Measurements from ENCODE around the gene SPATA13.
"Not testable (repeated sequence)": the region's sequence is repeated elsewhere in the genome, so short reads cannot be mapped to it uniquely, and the experiment has no call there.

SPATA13 gene

DNA sequence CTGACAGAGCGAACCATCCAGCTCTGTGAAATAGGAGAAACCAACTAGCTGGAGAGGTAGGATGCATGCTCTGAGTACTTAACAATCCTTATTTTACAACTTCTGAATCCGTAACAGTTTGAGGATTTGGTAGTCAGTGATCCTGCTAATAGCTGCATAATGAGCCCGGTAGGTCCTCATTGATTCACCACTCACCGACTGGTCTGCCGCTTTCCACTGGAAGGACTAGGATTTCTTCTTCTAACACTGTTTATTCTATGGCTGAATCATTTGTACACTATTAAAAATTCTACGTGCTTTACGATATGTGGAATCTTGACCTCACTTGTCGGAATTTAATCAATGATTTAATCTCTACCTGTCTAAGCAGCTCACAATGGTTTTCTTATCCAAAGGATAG, 33.9 kb downstream of the SPATA13 start:
- DNase-seq, result no peak

DNA sequence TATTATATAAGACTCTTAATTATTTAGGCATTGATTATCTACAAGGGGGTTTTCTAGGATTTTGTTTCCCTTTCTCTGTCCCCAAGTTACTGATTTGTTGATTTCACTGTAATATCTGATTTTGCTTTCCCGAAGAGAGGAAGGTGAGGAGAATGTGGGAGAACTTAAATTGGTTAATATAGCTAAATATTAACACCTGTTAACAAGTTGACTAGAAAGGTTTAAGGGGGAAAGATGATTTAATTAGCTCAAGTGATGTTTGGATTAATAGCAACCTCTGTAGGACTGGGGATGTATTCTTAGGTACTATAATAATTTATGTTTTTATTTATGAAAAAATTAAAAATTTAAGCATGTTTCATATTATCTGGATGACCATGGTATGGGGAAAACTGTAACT, 35.1 kb downstream of the SPATA13 start:
- DNase-seq, result no peak

GRCh38 chr13:24196593-24197197, 36.2 kb downstream of the SPATA13 start:
- no peak for DNase-seq

DNA sequence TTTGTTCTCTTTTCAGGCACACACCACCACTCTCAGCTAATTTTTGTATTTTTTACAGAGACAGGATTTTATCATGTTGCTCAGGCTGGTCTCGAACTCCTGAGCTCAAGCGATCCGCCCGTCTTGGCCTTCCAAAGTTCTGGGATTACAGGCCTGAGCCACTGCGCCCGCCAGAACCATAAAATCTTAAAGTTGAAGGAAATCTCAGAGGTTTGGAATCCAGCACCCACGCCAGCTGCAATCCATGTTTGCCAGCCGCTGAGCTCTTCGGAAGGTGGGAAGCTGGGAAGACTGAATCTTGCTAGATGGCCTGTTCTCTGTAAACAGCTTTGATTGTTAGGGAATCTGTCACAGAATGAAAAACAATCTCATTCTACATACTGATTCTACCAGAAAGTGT, 38.5 kb downstream of the SPATA13 start:
- DNase-seq, result no peak

DNA sequence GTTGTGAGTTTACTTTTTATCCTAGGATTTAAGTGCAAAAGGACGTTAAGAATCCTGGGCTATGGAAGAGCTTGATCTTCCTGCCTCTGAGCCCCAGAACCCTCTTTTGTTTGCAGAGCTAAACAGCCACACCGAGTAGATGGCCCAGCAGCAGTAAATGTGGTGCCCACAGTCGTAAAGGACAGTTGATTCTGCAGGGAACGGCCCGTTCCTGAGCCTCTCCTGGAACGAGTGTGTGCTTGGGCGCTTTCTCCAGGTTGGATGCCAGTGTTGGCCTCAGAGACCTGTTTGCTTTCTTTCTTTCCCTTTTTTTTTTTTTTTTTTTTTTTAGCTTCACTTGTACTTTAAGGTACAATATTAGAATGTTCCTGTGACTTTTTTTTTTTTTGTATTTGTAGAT, 41.7 kb downstream of the SPATA13 start:
- DNase-seq, result no peak

DNA sequence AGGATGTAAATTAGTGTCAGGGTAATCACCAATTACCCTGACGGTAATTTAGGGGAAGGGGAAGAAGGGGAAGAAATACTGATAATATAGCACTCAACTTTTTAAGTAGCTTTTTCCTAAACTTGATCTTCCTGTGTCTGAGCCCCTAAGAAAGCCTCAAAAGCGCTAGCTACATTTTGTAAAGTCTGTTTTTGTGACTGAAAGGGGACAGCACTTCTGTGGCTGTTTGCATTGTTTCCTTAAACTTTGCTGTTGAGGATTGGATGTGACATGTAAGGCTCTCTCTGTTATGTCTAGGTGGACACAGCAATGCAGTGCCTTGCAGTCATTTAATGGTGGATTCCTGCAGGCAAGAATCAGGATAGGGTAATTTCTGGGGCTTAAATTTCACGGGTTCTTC, 42.8 kb downstream of the SPATA13 start:
- DNase-seq, result no peak

DNA sequence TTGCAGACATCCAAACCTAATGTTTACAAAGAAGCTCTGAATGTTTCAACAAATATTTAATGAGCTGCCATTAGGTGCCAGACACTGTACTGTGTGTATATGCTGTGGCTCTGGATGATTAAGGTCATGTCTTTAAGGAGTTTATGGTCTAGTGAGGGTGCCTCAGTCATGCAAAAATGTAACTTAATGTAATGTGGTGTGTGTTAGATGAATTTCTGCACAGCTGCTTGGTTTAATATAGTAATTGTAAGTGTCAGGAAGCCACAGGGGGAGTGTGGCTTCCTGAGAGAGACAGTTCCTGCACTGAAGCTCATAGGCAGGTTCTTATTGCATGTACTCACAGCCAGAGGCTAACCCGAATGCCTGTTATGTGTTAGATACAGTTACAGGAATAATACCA, 43.3 kb downstream of the SPATA13 start:
- no peak for DNase-seq

DNA sequence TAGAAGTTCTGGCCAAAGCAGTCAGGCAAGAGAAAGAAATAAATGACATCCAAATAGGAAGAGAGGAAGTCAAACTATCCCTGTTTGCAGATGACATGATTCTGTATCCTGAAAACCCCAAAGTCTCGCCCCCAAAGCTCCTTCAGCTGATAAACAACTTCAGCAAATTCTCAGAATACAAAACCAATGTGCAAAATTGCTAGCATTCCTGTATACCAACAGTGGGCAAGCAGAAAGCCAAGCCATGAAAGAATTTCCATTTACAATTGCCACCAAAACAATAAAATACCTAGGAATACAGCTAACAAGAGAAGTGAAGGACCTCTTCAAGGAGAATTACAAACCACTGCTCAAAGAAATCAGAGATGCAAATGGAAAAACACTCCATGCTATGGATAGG, 44.6 kb downstream of the SPATA13 start:
- DNase-seq, result not testable (repeated sequence)

- DNase-seq, result no peak
Observed at GRCh38 chr13:24207841-24208667, 47.5 kb downstream of the SPATA13 start.

- DNase-seq, result no peak
Observed at GRCh38 chr13:24209138-24209537, 48.6 kb downstream of the SPATA13 start.

DNA sequence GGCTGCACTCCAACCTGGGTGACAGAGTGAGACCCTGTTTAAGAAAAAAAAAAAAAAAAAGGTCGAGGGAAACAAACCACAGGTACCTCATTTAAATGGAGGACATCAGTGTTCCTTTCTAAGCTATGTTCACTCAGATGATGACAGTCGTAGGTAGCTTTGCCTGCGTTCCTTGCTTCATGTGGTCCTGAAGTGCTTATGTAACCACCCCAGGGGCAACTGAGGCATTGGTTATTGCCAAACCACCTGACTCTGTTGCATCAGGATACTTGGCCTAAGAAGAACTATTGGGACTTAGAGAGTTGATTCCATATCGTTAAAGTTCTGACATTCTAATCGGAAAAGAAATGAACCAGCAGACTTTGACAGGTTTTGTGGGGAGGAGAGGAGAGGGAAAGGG, 51.7 kb downstream of the SPATA13 start:
- DNase-seq, result peak in 1 of 51 donors; percentile 31

- peak in 1 of 51 donors; percentile 23 for DNase-seq
Observed at GRCh38 chr13:24212674-24213073, 52.2 kb downstream of the SPATA13 start.

DNA sequence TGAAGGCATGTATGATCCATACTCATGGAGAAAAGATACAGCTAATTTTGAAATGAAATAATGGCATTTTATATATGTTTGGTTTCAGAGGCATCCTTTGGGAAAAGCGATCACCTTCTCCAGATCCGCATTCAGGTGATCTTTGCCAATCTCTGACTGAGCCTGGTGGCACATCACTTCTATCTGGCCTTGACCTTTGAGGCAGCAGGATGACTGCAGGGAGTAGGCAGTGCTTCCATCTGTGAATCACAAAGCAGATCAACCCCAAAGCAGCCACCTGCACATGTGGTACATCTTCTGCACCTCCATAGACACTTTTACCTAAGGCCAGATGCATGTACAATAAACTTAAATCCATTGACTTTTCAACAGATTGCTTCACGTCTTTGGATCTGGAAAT, 53.4 kb downstream of the SPATA13 start:
- no peak for DNase-seq

DNA sequence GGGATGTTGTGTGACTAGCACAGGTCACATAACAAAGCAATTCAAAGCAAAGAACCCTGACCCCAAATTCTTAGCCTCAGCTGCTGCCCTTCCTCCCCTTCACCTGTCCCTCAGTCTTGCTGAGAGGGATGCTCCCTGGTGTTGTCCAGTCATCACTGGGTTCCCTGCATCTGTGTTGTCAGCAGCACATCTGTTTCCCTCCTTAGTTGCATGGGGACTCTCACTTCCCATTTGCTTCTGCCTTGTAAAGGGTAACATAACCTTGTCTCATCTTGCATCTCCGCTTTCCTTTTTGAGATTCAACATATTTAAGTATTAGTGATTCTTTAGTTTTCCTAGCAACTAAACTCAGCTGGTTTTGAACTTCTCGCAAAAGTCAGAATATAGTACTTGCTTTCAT, 54.0 kb downstream of the SPATA13 start:
- no peak for DNase-seq

- DNase-seq, result peak in 1 of 51 donors; percentile 26
Observed at GRCh38 chr13:24215126-24215525, 54.6 kb downstream of the SPATA13 start.

- peak in 22 of 51 donors; percentile 27 to 67 (median 44) for DNase-seq
Observed at GRCh38 chr13:24215732-24216131, 55.2 kb downstream of the SPATA13 start.

- DNase-seq, result no peak
Observed at GRCh38 chr13:24216176-24216575, 55.7 kb downstream of the SPATA13 start.

- not testable (repeated sequence) for DNase-seq
Observed at GRCh38 chr13:24216779-24217178, 56.3 kb downstream of the SPATA13 start.

DNA sequence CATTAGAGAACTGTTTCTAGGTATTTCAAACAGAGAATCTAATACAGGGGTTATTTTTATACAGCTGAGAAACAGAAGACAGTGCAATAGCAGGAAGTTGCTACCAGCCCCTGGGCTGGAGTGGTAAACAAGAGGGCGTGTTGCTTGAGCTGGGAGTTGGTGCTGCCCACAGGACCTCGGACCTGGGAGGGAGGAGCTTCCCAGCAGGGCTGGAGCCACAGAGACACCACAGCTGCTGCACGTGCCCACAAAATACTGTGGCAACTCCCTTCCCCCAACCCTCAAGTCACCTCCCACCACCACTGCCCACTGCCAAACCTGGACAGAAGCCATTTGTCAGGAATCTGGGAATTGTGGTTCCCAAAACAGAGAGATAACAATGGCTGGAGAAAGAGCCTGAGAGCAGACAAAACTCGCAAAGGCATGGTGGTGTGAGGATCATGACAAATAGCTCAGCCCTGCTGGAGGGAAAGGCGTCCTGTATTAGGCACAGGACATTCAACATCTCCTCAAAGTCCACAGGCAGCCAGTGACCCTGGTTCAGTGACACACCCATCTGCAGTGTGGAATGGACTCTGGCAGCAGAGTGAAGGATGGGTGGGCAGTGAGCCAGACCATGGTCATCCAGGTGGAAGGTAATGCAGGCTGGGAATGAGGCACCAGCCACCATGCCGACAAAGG, 57.2 kb downstream of the SPATA13 start:
- peak in 7 of 51 donors; percentile 19 to 49 (median 30) for DNase-seq

- DNase-seq, result peak in 1 of 51 donors; percentile 56
Observed at GRCh38 chr13:24218338-24218737, 57.8 kb downstream of the SPATA13 start.

- no peak for DNase-seq
Observed at GRCh38 chr13:24218977-24219376, 58.5 kb downstream of the SPATA13 start.

DNA sequence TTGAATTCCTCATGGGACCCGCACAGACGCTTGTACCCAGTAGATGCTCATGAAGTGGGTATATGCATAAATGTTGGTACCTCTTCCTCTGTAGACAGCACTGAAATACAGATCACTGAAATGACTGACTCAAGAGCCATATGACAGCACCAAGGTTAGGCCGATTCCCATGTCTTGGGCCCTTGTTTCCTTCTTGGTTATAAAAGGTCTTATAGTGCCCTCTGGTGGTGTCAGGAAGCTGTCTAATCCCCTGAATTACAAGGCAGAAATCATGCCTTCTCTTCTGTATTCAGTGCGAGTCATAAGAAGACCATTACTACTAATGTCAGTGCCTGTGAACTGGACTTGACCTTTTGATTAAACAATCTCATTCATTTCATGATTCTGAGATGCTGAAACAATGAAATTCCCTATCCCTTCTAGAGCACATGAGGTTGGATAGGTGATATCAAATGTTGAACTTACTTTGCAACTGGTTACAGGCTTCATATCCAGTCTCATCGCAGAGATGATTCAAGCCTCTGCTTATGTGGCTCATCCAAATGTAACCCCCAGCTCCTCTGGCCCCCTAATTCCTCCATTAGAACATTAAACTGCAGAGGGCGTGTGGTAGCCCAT, 59.7 kb downstream of the SPATA13 start:
- DNase-seq, result peak in 18 of 51 donors; percentile 23 to 89 (median 49)
